ENCODE results near the gene ZNF705A. TPM values are rescaled to one million over a fixed set of nuclear protein-coding genes. Genes with fewer than 3 reads are reported as not detected.
"Not testable (repeated sequence)": the region's sequence is repeated elsewhere in the genome, so short reads cannot be mapped to it uniquely, and the experiment has no call there.

Gene ZNF705A
- total RNA-seq, result not detected in 2 replicates

GRCh38 chr12:8156845-8157244 is at the start of gene ZNF705A:
Gene ZNF705A (plus strand): TSS chr12:8157015. CDS start chr12:8172626, 15,611 bp downstream.
- peak; percentile 84 for DNase-seq (ENCODE audit: extremely low read depth, low read depth, low spot score)

GRCh38 chr12:8108808-8109398 is 47.9 kb upstream of the ZNF705A start:
- DNase-seq (ENCODE audit: extremely low read depth, low read depth, low spot score), result peak; percentile 61

DNA sequence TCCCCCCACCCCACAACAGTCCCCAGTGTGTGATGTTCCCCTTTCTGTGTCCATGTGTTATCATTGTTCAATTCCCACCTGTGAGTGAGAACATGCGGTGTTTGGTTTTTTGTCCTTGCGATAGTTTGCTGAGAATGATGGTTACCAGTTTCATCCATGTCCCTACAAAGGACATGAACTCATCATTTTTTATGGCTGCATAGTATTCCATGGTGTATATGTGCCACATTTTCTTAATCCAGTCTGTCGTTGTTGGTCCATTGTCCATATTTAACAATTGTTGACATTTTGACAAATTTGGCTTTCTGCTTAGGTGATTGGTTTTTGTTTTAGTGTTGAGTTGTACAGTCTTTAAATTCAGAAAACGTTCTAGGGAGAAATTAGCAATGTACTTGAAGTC is 43.7 kb upstream of the ZNF705A start:
- not testable (repeated sequence) for DNase-seq (ENCODE audit: extremely low read depth, low read depth, low spot score)

- no peak for DNase-seq (ENCODE audit: extremely low read depth, low read depth, low spot score)
Measured at GRCh38 chr12:8120072-8120713, 36.6 kb upstream of the ZNF705A start.

DNA sequence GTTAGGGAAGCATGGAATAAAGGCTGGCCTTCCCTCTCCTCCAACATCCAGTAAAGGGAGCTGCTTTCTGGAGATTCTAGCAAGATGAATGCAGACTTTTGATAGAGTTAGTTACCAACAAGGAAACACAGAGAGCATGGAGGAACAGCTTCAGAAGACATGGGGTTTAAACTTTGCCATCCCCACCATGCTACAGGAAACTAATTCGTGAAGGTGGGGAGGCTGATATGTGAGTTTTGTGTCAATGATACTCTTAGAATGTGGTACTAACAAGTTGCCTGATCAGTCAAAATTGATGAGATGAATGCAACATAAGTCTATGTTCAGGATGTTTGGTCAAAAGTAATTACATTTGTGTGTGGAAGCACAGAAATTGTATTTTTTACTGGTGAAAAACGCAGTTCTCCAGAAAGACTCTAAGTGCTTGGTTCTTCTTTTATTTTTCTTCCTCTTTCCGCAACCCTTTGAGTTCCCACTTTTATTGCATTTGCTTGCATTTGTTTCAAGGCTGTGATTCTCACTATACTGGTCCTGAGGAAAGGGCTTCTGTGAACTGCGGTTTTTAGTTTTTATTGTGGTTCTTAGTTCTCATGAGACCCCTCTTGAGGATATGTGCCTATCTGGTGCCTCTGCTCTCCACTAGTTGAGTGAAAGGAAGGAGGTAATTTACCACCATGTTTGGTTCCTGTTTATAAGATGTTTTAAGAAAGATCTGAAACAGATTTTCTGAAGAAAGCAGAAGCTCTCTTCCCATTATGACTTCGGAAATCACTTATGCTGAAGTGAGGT is 33.5 kb upstream of the ZNF705A start, which contains the start of gene CLEC4A:
TSS of gene CLEC4A (plus strand) at position 494 of the 789 bp plus-strand sequence. CDS start at position 756, 262 bp downstream.
- no peak for DNase-seq (ENCODE audit: extremely low read depth, low read depth, low spot score)

GRCh38 chr12:8127138-8127537 is 29.7 kb upstream of the ZNF705A start:
- no peak for DNase-seq (ENCODE audit: extremely low read depth, low read depth, low spot score)

- DNase-seq (ENCODE audit: extremely low read depth, low read depth, low spot score), result not testable (repeated sequence)
Measured at GRCh38 chr12:8133636-8134397, 23.0 kb upstream of the ZNF705A start.

GRCh38 chr12:8134398-8134930 is 22.4 kb upstream of the ZNF705A start:
- not testable (repeated sequence) for DNase-seq (ENCODE audit: extremely low read depth, low read depth, low spot score)

GRCh38 chr12:8141647-8142046 is 15.2 kb upstream of the ZNF705A start:
- not testable (repeated sequence) for DNase-seq (ENCODE audit: extremely low read depth, low read depth, low spot score)

GRCh38 chr12:8143261-8143660 is 13.6 kb upstream of the ZNF705A start:
- DNase-seq (ENCODE audit: extremely low read depth, low read depth, low spot score), result no peak

DNA sequence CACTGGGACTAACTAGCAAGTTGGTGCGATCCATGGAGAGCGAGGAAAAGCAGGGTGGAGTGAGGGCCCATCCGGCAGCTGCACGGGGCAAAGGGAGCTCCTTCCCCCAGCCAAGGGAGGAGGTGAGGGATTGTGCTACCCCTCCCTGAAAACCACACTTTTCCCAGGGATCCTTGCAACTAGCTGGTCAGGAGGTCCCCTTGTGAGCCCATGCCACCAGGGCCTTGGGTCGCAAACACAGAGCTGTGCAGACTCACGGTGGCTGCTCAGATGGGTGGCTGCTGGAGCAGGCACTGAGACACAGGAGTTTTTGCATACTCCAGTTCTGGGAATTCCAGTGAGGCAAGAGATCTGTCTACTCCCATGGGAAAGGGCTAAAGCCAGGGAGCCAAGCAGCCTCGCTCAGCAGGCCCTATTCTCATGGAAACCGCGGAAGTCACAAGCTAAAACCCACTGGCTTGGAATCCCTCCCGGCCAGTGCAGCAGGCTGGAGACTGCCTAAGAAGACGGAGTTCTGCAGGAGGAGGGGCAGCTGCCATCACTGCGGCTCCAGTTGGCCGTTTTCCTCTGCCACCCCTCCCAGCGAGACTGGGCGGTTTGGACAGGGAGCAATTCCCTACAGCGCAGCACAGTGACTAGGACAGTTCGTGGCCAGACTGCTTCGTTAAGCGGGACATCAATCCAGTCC is 10.9 kb upstream of the ZNF705A start:
- no peak for DNase-seq (ENCODE audit: extremely low read depth, low read depth, low spot score)

GRCh38 chr12:8146442-8146771 is 10.4 kb upstream of the ZNF705A start:
- no peak for DNase-seq (ENCODE audit: extremely low read depth, low read depth, low spot score)

DNA sequence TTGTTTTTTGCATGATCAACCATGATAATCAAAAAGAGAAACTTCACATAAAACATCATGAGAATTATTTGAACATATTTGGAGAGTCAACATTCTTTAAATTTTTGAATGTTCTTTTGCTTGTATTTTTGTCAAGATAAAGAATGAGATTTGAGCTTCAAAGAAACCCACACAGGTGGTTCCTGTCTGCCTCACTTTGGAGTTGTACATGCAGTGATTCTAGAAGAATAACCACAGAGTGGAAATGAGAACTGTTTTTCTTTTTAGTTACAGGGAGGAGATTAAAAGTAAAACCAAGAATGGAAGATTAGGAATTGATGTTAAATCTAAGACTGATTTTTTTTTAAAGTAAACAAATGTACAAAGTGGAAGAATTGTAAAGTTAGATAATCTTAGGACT is 2.3 kb upstream of the ZNF705A start:
- DNase-seq (ENCODE audit: extremely low read depth, low read depth, low spot score), result no peak

DNA sequence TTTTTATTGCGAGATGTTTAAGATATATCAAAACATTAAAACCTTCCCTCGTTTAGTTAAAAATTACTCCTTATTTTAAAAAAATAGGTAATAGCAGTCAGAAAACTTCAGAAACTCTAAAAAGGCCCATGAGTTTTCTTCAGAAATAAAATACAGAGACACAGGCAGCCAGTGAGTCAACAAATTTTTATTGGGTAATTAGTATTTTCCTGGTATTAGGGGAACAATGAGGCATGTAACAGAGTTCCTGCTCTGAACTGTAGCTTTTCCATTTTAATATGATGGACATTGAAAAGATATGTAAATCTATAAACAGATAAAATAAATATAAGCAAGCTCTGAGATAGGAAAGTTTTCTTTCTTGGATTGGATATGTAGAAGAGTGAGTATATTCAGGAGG is 399 bp upstream of the ZNF705A start:
- no peak for DNase-seq (ENCODE audit: extremely low read depth, low read depth, low spot score)

DNA sequence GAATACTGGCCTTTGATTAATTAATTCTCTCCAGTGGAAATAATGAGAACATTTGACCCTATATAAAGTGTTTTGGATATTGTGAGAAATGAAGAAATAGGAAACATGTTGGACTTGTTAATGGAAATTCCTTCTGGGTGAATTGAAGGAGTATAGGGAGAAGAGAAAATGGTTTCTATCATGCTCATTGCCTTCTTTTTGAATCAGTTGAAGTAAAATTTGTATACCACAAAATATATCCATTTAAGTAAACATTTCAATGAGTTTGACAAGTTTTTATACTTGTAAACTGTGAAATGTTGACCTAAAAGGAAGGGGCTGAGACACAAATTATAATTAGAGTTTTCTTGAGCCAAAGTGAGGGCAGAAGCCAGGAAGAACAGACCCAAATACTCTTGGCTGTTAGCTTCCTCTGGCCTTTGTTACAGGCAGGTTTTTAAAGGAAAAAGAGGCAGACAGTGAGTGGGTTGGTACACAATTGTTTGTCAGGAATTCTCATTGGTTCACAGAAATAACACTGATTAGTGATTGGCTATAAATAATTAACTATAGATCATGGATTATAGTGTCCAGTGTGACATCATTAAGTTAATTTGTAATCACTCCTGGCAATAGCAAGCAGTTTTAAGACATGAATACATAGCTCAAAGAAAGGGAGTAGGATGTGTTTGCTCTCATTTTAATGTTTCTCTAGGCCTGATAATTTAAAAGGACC is 826 bp downstream of the ZNF705A start:
- no peak for DNase-seq (ENCODE audit: extremely low read depth, low read depth, low spot score)

DNA sequence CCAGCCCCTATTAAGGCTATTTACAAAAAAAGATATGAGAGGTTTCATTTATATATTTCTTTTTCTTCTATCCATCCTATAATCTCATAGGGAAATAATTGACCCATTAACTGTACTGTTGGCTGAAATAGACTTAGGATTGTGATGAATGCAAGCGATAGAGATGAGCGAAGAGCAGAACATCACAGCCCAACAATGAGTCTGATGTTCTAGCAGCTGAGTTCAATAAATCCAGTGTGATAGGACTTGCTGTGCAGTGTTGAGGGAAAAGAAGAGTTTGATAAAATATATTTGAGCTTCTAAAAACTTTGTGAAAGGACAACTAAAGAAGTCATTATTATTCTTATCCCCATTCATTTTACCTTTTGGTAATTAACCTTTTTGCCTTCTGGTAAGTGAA is 16.1 kb downstream of the ZNF705A start:
- DNase-seq (ENCODE audit: extremely low read depth, low read depth, low spot score), result not testable (repeated sequence)

DNA sequence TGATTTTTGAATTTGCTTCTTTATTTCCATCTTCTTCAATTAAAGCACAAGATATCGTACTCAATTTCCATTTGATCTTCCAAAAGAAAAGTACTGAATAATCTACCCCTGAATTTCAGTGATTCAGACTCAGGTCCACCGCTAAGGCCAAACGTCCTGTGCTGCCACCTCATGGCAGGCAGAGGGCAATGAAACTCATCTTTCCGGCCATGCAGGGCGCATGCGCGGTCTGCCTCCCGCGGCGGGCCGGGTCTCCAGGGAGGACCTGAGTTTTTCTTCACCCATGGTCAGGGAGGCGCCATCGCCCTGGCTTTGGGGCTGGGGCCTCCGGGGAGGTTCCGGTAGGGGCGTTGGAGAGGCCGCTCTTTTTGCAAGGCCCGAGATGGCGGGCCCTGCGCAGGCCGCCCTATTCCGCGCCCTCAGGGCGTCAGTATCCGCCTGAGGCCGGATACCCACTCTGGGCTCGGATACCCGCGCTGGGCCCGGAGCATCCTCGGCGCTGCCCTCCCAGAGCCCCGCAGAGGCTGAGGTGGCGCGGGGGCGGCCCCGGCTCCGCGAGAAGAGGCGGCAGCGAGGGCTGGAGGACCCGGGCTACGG is 23.3 kb downstream of the ZNF705A start:
- DNase-seq (ENCODE audit: extremely low read depth, low read depth, low spot score), result not testable (repeated sequence)

DNA sequence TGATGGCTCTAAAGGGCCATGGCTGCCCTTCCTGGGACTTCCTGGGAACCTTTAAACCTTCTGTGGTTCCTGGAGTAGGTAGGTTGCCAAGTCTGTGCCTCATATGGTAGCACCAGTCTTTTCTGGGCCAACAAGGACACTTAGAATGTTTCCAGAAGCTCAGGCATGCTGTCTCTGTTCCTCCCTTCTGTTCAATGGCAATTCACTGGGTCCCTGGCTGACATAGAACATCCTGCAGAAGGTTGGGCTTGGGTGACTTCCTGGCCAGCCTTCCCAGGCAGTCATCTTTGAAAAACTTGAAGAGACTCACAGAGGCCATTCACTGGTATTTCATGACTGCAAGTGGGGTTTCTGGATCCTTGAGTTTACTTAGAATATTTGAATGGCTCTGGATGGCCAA is 24.5 kb downstream of the ZNF705A start:
- not testable (repeated sequence) for DNase-seq (ENCODE audit: extremely low read depth, low read depth, low spot score)

DNA sequence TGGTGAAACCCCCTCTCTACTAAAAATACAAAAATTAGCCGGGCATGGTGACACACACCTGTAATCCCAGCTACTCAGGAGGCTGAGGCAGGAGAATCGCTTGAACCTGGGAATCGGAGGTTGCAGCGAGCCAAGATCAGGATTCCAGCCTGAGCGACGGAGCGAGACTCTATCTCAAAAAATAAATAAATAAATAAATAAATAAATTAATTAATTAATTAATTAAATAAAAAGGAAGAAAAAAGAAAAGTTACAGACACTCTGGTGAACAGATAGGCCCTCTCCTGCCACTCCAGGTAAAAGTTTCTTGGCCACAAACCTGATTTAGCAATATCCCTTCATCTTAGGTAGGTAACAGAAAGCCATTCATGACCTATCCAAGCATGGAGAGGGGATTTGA is 26.1 kb downstream of the ZNF705A start:
- not testable (repeated sequence) for DNase-seq (ENCODE audit: extremely low read depth, low read depth, low spot score)

Data from glomerular endothelial cell (primary cell).